Measurements from ENCODE around the gene AZU1.

DNA sequence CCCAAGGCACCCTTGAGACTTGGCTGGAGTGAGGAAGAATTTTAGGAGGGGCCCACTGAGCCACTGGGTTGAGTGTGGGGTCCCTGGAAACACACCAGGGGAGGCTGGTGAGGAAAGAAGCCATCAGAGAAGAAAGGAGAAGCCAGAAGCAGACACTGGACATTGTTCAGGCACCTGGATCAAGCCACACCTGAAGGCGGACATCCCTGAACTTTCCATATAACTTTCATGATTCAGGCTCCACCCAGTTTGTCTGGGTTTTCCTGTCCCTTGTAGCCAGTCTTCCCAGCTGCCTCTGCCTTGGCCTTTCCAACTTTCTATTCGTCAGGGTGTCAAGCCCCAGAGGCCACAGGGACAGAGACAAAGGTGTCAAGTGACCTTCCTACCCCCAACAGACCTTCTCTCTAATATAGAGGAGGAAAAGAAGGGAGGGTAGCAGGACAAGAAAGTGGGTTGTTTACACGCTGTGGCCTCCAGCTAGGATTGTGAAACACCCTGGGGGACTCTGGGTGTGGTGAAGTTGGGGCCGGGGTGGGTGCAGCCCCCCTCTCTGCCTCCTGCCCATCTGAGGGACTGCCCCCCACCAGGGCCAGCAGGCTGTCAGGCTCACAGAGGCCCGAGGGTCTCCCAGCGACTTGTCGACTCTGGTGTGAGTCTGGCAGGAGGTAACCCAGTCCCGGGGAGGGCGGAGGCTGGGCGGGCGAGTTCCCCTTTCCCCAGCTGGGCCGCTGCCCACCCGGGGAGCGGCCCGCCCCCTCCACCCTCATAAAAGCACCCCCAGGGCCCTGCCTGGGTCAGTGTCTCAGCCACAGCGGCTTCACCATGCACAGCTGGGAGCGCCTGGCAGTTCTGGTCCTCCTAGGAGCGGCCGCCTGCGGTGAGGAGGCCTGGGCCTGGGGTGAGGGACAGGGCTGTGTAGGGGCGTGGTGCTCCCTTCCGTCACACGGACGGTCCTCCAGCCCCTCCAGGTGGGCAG is 31.5 kb downstream of the AZU1 start, which contains the start of gene CFD:
- no peak for TF ChIP-seq CTCF (IDR thresholded peaks at IDR 0.05; ENCODE audit: low read depth, low read length, missing input control)
- TF ChIP-seq, protein P1, sequence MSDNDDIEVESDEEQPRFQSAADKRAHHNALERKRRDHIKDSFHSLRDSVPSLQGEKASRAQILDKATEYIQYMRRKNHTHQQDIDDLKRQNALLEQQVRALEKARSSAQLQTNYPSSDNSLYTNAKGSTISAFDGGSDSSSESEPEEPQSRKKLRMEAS (IDR thresholded peaks at IDR 0.05): no peak
- no peak for TF ChIP-seq SP1 (IDR thresholded peaks at IDR 0.05)
- no peak for TF ChIP-seq RXRA (IDR thresholded peaks at IDR 0.05)
- TF ChIP-seq GABPA (IDR thresholded peaks at IDR 0.05 in 1 of 2, conservative IDR thresholded peaks at IDR 0.05 in 1 of 2): no peak
- TF ChIP-seq TAF1 (conservative IDR thresholded peaks at IDR 0.05): no peak
- TF ChIP-seq FOXA1 (IDR thresholded peaks at IDR 0.05): no peak
- TF ChIP-seq JUND (IDR thresholded peaks at IDR 0.05): no peak
- no peak for TF ChIP-seq RAD21 (IDR thresholded peaks at IDR 0.05)
- TF ChIP-seq, protein P2, sequence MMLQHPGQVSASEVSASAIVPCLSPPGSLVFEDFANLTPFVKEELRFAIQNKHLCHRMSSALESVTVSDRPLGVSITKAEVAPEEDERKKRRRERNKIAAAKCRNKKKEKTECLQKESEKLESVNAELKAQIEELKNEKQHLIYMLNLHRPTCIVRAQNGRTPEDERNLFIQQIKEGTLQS (IDR thresholded peaks at IDR 0.05): no peak
- no peak for TF ChIP-seq YY1 (IDR thresholded peaks at IDR 0.05)
- no peak for TF ChIP-seq ZBTB33 (IDR thresholded peaks at IDR 0.05)
- no peak for TF ChIP-seq REST (IDR thresholded peaks at IDR 0.05)

Measured in liver (tissue), 3 donors.